Measurements from ENCODE around the gene ZNF99.
"Not testable (repeated sequence)": the region's sequence is repeated elsewhere in the genome, so short reads cannot be mapped to it uniquely, and the experiment has no call there.

The ZNF99 gene

GRCh38 chr19:22728214-22728613 lies 55.7 kb downstream of the ZNF99 start:
- H3K9me3 ChIP-seq (ENCODE audit: control insufficient read depth, insufficient read depth, low read depth, low read length), result peaks cover 93% of the 10 kb centered on the region
- not testable (repeated sequence) for H3K4me1 ChIP-seq (ENCODE audit: control insufficient read depth, insufficient read depth, low read length); H3K27ac ChIP-seq (ENCODE audit: low read depth, low read length); H3K4me3 ChIP-seq (ENCODE audit: low read depth, low read length); H3K36me3 ChIP-seq (ENCODE audit: control insufficient read depth, insufficient read depth, low read length); H3K27me3 ChIP-seq (ENCODE audit: control insufficient read depth, insufficient read depth, low read length); H3K9ac ChIP-seq (ENCODE audit: low read length)

GRCh38 chr19:22721533-22721932 lies 62.4 kb downstream of the ZNF99 start:
- H3K4me1 ChIP-seq (ENCODE audit: control insufficient read depth, insufficient read depth, low read length); H3K27me3 ChIP-seq (ENCODE audit: control insufficient read depth, insufficient read depth, low read length); H3K4me3 ChIP-seq (ENCODE audit: low read depth, low read length); H3K27ac ChIP-seq (ENCODE audit: low read depth, low read length); H3K9ac ChIP-seq (ENCODE audit: low read length); H3K36me3 ChIP-seq (ENCODE audit: control insufficient read depth, insufficient read depth, low read length): not testable (repeated sequence)
- peaks cover 91% of the 10 kb centered on the region for H3K9me3 ChIP-seq (ENCODE audit: control insufficient read depth, insufficient read depth, low read depth, low read length)

GRCh38 chr19:22708983-22709382 lies 75.0 kb downstream of the ZNF99 start:
- Histone ChIP-seq H3K4me3 (ENCODE audit: low read depth, low read length) (no peak overlapping the region), H3K9me3 (ENCODE audit: control insufficient read depth, insufficient read depth, low read depth, low read length) (peaks cover 52% of the 10 kb centered on the region), H3K27me3 (ENCODE audit: control insufficient read depth, insufficient read depth, low read length) (no peaks in the 10 kb centered on the region), H3K36me3 (ENCODE audit: control insufficient read depth, insufficient read depth, low read length) (no peaks in the 10 kb centered on the region), H3K27ac (ENCODE audit: low read depth, low read length) (no peak overlapping the region), H3K9ac (ENCODE audit: low read length) (no peak overlapping the region), H3K4me1 (ENCODE audit: control insufficient read depth, insufficient read depth, low read length) (no peaks in the 10 kb centered on the region)

- not testable (repeated sequence) for H3K27ac ChIP-seq (ENCODE audit: low read depth, low read length)
- peaks cover 60% of the 10 kb centered on the region for H3K9me3 ChIP-seq (ENCODE audit: control insufficient read depth, insufficient read depth, low read depth, low read length)
Observed at GRCh38 chr19:22703096-22703495, 80.9 kb downstream of the ZNF99 start.

DNA sequence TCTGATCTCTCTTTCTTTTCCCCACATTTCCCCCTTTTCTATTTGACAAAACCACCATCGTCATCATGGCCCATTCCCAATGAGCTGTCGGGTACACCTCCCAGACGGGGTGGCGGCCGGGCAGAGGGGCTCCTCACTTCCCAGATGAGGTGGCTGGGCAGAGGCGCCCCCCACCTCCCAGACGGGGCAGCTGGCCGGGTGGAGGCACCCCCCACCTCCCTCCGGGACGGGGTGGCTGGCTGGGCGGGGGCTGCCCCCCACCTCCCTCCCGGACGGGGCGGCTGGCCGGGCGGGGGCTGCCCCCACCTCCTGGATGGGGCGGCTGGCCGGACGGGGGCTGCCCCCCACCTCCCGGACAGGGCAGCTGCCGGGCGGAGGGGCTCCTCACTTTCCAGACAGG lies 81.3 kb downstream of the ZNF99 start:
- peaks cover 59% of the 10 kb centered on the region for H3K9me3 ChIP-seq (ENCODE audit: control insufficient read depth, insufficient read depth, low read depth, low read length)
- H3K36me3 ChIP-seq (ENCODE audit: control insufficient read depth, insufficient read depth, low read length); H3K4me1 ChIP-seq (ENCODE audit: control insufficient read depth, insufficient read depth, low read length); H3K27ac ChIP-seq (ENCODE audit: low read depth, low read length); H3K4me3 ChIP-seq (ENCODE audit: low read depth, low read length); H3K27me3 ChIP-seq (ENCODE audit: control insufficient read depth, insufficient read depth, low read length); H3K9ac ChIP-seq (ENCODE audit: low read length): not testable (repeated sequence)

More at GRCh38 chr19:22703096-22703495, 80.9 kb downstream of the ZNF99 start:
- not testable (repeated sequence) for H3K9ac ChIP-seq (ENCODE audit: low read length); H3K4me1 ChIP-seq (ENCODE audit: control insufficient read depth, insufficient read depth, low read length); H3K4me3 ChIP-seq (ENCODE audit: low read depth, low read length); H3K27me3 ChIP-seq (ENCODE audit: control insufficient read depth, insufficient read depth, low read length); H3K36me3 ChIP-seq (ENCODE audit: control insufficient read depth, insufficient read depth, low read length)

Data from HUES6 (cell line).